Measurements from ENCODE around the gene CNTF. TPM values are rescaled to one million over a fixed set of nuclear protein-coding genes. Genes with fewer than 3 reads are reported as not detected.

The CNTF gene
- total RNA-seq, 1 experiment from 2014 or later, result 1.6 TPM

GRCh38 chr11:58625086-58625485 is 2.6 kb downstream of the CNTF start:
- peaks cover 51% of the 10 kb centered on the region for H3K36me3 ChIP-seq
- no peaks in the 10 kb centered on the region for H3K27me3 ChIP-seq
- no peak overlapping the region for H3K4me3 ChIP-seq
- no peak overlapping the region for H3K27ac ChIP-seq
- no peaks in the 10 kb centered on the region for H3K9me3 ChIP-seq (replicated peaks)
- DNase-seq, result no peak
- no peaks in the 10 kb centered on the region for H3K4me1 ChIP-seq

- Histone ChIP-seq H3K9me3 (replicated peaks) (no peaks in the 10 kb centered on the region), H3K27me3 (no peaks in the 10 kb centered on the region), H3K36me3 (peaks cover 43% of the 10 kb centered on the region), H3K4me1 (no peaks in the 10 kb centered on the region), H3K27ac (no peak overlapping the region), H3K4me3 (no peak overlapping the region)
- DNase-seq, result no peak
Measured at GRCh38 chr11:58625826-58626460, 3.5 kb downstream of the CNTF start.

GRCh38 chr11:58626934-58627483 is 4.5 kb downstream of the CNTF start:
- Histone ChIP-seq H3K9me3 (replicated peaks) (no peaks in the 10 kb centered on the region), H3K27ac (no peak overlapping the region), H3K4me3 (no peak overlapping the region), H3K4me1 (no peaks in the 10 kb centered on the region), H3K27me3 (no peaks in the 10 kb centered on the region), H3K36me3 (peaks cover 35% of the 10 kb centered on the region)
- no peak for DNase-seq

- no peaks in the 10 kb centered on the region for H3K9me3 ChIP-seq (replicated peaks)
- DNase-seq, result no peak
- H3K27me3 ChIP-seq, result no peaks in the 10 kb centered on the region
- no peak overlapping the region for H3K27ac ChIP-seq
- H3K36me3 ChIP-seq, result peaks cover 23% of the 10 kb centered on the region
- no peak overlapping the region for H3K4me3 ChIP-seq
- no peaks in the 10 kb centered on the region for H3K4me1 ChIP-seq
Measured at GRCh38 chr11:58628446-58628845, 6.0 kb downstream of the CNTF start.

- Histone ChIP-seq H3K4me3 (no peak overlapping the region), H3K27me3 (no peaks in the 10 kb centered on the region), H3K27ac (no peak overlapping the region), H3K4me1 (no peaks in the 10 kb centered on the region), H3K9me3 (replicated peaks) (no peaks in the 10 kb centered on the region), H3K36me3 (peaks cover 10% of the 10 kb centered on the region)
- peak in 1 of 2 experiments; percentile 35 for DNase-seq
Measured at GRCh38 chr11:58629857-58630256, 7.4 kb downstream of the CNTF start.

GRCh38 chr11:58631378-58631777 is 8.9 kb downstream of the CNTF start:
- Histone ChIP-seq H3K9me3 (replicated peaks) (no peaks in the 10 kb centered on the region), H3K27ac (no peak overlapping the region), H3K27me3 (no peaks in the 10 kb centered on the region), H3K4me1 (no peaks in the 10 kb centered on the region), H3K4me3 (no peak overlapping the region), H3K36me3 (peaks cover 3% of the 10 kb centered on the region)
- no peak for DNase-seq

- Histone ChIP-seq H3K9me3 (replicated peaks) (no peaks in the 10 kb centered on the region), H3K36me3 (no peaks in the 10 kb centered on the region), H3K27ac (no peak overlapping the region), H3K4me1 (no peaks in the 10 kb centered on the region), H3K27me3 (no peaks in the 10 kb centered on the region), H3K4me3 (no peak overlapping the region)
- no peak for DNase-seq
Measured at GRCh38 chr11:58632510-58632909, 10.0 kb downstream of the CNTF start.

- no peaks in the 10 kb centered on the region for H3K4me1 ChIP-seq
- DNase-seq, result no peak
- no peak overlapping the region for H3K4me3 ChIP-seq
- H3K9me3 ChIP-seq (replicated peaks), result no peaks in the 10 kb centered on the region
- H3K27ac ChIP-seq, result no peak overlapping the region
- H3K27me3 ChIP-seq, result no peaks in the 10 kb centered on the region
- no peaks in the 10 kb centered on the region for H3K36me3 ChIP-seq
Measured at GRCh38 chr11:58636587-58636986, 14.1 kb downstream of the CNTF start.

GRCh38 chr11:58637371-58637770 is 14.9 kb downstream of the CNTF start:
- Histone ChIP-seq H3K9me3 (replicated peaks) (no peaks in the 10 kb centered on the region), H3K27ac (no peak overlapping the region), H3K36me3 (no peaks in the 10 kb centered on the region), H3K27me3 (no peaks in the 10 kb centered on the region), H3K4me1 (no peaks in the 10 kb centered on the region), H3K4me3 (no peak overlapping the region)
- no peak for DNase-seq

GRCh38 chr11:58639103-58639502 is 16.6 kb downstream of the CNTF start:
- Histone ChIP-seq H3K36me3 (no peaks in the 10 kb centered on the region), H3K4me1 (no peaks in the 10 kb centered on the region), H3K4me3 (no peak overlapping the region), H3K27ac (no peak overlapping the region), H3K9me3 (replicated peaks) (no peaks in the 10 kb centered on the region), H3K27me3 (no peaks in the 10 kb centered on the region)
- no peak for DNase-seq

- no peak for DNase-seq
Measured at GRCh38 chr11:58639669-58640068, 17.2 kb downstream of the CNTF start.

GRCh38 chr11:58640386-58641023 is 18.0 kb downstream of the CNTF start:
- Histone ChIP-seq H3K4me1 (no peaks in the 10 kb centered on the region), H3K9me3 (replicated peaks) (no peaks in the 10 kb centered on the region), H3K27me3 (no peaks in the 10 kb centered on the region), H3K4me3 (no peak overlapping the region), H3K27ac (no peak overlapping the region), H3K36me3 (no peaks in the 10 kb centered on the region)
- DNase-seq, result no peak

More at GRCh38 chr11:58639669-58640068, 17.2 kb downstream of the CNTF start:
- Histone ChIP-seq H3K9me3 (replicated peaks) (no peaks in the 10 kb centered on the region), H3K27me3 (no peaks in the 10 kb centered on the region), H3K27ac (no peak overlapping the region), H3K4me1 (no peaks in the 10 kb centered on the region), H3K36me3 (no peaks in the 10 kb centered on the region), H3K4me3 (no peak overlapping the region)

GRCh38 chr11:58641341-58641740 is 18.9 kb downstream of the CNTF start:
- Histone ChIP-seq H3K27me3 (no peaks in the 10 kb centered on the region), H3K4me3 (no peak overlapping the region), H3K27ac (no peak overlapping the region), H3K36me3 (no peaks in the 10 kb centered on the region), H3K4me1 (no peaks in the 10 kb centered on the region), H3K9me3 (replicated peaks) (no peaks in the 10 kb centered on the region)
- no peak for DNase-seq

GRCh38 chr11:58641803-58642581 is 19.5 kb downstream of the CNTF start:
- no peak overlapping the region for H3K4me3 ChIP-seq
- no peak for DNase-seq
- H3K27me3 ChIP-seq, result no peaks in the 10 kb centered on the region
- H3K36me3 ChIP-seq, result no peaks in the 10 kb centered on the region
- no peaks in the 10 kb centered on the region for H3K9me3 ChIP-seq (replicated peaks)
- H3K27ac ChIP-seq, result no peak overlapping the region
- peaks cover 5% of the 10 kb centered on the region for H3K4me1 ChIP-seq

GRCh38 chr11:58645854-58646253 is 23.4 kb downstream of the CNTF start:
- Histone ChIP-seq H3K9me3 (replicated peaks) (no peaks in the 10 kb centered on the region), H3K27ac (no peak overlapping the region), H3K4me1 (peaks cover 14% of the 10 kb centered on the region), H3K36me3 (no peaks in the 10 kb centered on the region), H3K4me3 (no peak overlapping the region), H3K27me3 (no peaks in the 10 kb centered on the region)
- no peak for DNase-seq

Data from SJCRH30 (cell line).